Measurements from ENCODE around the gene HS6ST1.
A peak's percentile ranks its signal among the peaks of the same experiment; 100 is the strongest.
"Not testable (repeated sequence)": the region's sequence is repeated elsewhere in the genome, so short reads cannot be mapped to it uniquely, and the experiment has no call there.

The HS6ST1 gene

GRCh38 chr2:128321784-128322714 is 3.4 kb upstream of the HS6ST1 start:
- peak; percentile 74 for DNase-seq (ENCODE audit: low read depth)

- no peak for DNase-seq (ENCODE audit: low read depth)
These were observed 2.5 kb upstream of the HS6ST1 start for GRCh38 chr2:128320906-128321771.

- DNase-seq (ENCODE audit: low read depth): no peak
These were observed 1.7 kb upstream of the HS6ST1 start for GRCh38 chr2:128320192-128320905.

- DNase-seq (ENCODE audit: low read depth): no peak
These were observed 1.0 kb upstream of the HS6ST1 start for GRCh38 chr2:128319631-128320191.

GRCh38 chr2:128318245-128318644 is 423 bp downstream of the HS6ST1 start:
- DNase-seq (ENCODE audit: low read depth): peak; percentile 19

GRCh38 chr2:128317899-128318225 is 806 bp downstream of the HS6ST1 start:
- not testable (repeated sequence) for DNase-seq (ENCODE audit: low read depth)

- no peak for DNase-seq (ENCODE audit: low read depth)
These were observed 1.3 kb downstream of the HS6ST1 start for GRCh38 chr2:128317181-128317898.

- DNase-seq (ENCODE audit: low read depth): no peak
These were observed 1.9 kb downstream of the HS6ST1 start for GRCh38 chr2:128316777-128317180.

DNA sequence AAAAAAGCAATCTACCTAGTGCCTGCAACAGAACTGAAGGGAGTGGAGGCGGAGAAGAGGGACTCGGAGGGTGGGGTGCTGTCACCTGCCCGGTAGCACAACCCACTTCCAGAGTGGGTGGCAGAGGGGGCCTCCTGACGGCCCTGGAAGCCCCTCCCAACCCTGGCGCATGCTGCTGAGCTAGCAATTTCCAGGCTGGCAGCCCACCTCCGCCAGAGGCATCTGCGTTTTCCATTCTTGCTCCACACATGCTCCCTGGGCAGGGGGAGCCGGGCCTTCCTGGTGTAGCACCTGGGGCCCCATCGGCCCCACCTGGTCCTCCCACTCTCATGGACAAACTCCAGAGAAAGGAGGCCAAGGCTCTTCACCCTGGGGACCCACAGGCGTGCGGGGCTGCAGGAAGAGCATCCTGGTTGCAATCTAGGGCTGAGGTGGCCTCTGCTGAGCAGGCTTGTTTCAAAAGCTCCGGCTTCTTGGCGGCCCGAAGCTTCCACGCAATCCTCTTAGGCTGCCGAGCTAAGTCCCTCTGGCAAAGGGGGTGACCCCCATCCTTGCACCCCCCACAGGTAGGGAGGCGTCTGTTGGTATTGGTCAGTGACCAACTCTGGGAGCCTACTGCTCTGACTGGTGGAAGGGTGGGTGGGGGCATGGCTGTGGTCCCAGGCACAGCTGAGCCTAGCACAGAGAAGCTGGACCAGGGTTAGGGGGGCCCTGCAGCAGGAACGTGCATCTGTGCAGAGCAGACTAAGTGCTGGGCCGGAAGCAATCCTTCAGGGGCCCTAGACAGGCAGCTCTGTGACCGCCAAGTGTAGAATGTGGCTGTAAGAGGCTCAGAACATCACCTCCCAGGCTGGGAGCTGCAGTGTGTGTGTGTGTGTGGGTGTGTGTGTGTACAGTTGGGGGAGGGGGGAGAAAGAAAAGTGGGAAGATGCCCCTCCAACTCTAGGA is 2.6 kb downstream of the HS6ST1 start:
- DNase-seq (ENCODE audit: low read depth): peak; percentile 52

GRCh38 chr2:128315122-128315828 is 3.4 kb downstream of the HS6ST1 start:
- no peak for DNase-seq (ENCODE audit: low read depth)

DNA sequence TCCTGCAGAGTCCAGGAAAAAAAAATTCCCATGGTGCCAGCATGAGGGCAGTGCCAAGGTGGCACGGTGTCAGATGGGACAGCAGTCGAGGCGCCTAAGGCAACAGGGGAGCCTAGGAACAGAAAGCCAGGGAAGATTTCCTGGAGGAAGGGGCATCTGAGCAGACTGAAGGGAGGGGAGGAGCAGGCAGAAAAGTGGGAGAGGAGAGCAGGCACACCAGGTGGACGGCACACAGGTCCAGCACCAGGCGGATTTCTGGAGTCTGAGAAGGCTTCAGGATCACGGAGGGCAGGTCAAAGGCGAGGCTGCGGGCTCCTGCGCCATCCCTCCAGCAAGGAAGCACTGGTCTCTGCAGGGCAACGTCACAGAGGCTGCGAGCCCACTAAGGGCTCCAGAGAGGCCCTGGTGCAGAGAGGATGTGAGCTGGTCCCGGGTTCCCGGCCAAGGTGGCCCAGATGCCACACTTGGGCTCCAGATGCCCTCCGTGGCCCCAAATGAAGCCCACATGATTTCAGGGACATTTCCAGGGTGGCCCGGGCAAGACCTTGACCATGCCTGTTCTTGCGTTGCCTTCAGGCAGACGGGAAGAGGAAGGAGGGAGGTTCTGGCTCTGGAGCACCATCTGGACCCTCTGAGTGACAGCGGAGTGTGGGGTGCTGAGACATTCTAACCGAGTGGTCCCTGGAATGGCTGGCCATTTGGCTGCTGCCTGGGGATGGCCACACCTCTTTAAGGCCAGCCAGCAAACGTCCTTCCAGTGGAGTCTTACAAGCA is 4.1 kb downstream of the HS6ST1 start:
- DNase-seq (ENCODE audit: low read depth): no peak

- DNase-seq (ENCODE audit: low read depth): no peak
These were observed 4.7 kb downstream of the HS6ST1 start for GRCh38 chr2:128313931-128314347.

GRCh38 chr2:128313091-128313836 is 5.4 kb downstream of the HS6ST1 start:
- peak; percentile 21 for DNase-seq (ENCODE audit: low read depth)

- no peak for DNase-seq (ENCODE audit: low read depth)
These were observed 6.3 kb downstream of the HS6ST1 start for GRCh38 chr2:128312411-128312810.

GRCh38 chr2:128311755-128312341 is 6.8 kb downstream of the HS6ST1 start:
- DNase-seq (ENCODE audit: low read depth): no peak

GRCh38 chr2:128311216-128311754 is 7.4 kb downstream of the HS6ST1 start:
- no peak for DNase-seq (ENCODE audit: low read depth)

DNA sequence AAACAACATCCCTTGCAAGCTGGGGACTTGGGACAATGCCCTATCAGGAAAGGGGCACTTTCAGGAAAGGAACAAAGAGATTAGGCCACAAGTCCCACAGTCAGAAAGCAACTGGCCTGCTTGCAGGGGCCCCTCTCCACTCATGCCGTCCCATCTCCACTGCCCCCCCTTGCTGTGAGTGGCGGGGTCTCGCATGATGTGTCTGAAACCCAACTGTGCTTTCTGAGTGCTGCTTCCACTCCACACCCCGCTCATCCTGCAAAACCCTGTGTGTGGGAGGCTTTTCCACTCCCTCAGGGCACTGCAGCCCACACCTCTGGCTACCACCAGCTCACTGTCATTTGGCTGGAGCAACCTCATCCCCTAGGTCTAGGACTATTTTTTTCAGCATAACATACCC is 7.9 kb downstream of the HS6ST1 start:
- DNase-seq (ENCODE audit: low read depth): no peak

All from iris pigment epithelial cell (primary cell).